GM12891 (cell line): ENCODE measurements around the gene COPS7A.

Experiments
- PAX5 ChIP-seq: IDR thresholded peaks from 2 replicates; pipeline ENCODE4 v1.6.1; 2011; ENCODE audit warnings: low read length, moderate library complexity, mild to moderate bottlenecking; ENCODE audit not compliant: insufficient read depth, severe bottlenecking
- POLR2A ChIP-seq: IDR thresholded peaks from 2 replicates; pipeline ENCODE4 v1.6.1; 2011; ENCODE audit warnings: low read depth, low read length, control low read depth
- TAF1 ChIP-seq: IDR thresholded peaks from 2 replicates; pipeline ENCODE4 v1.6.1; 2011; ENCODE audit warnings: low read depth, low read length, control low read depth

- TF ChIP-seq TAF1 = peak; percentile 82
- no peak for TF ChIP-seq PAX5
- peak; percentile 76 for TF ChIP-seq POLR2A
Observed at GRCh38 chr12:6723607-6724408, at the start of gene COPS7A.
